Measurements from ENCODE around the gene TIMM13. TPM values are rescaled to one million over a fixed set of nuclear protein-coding genes. Genes with fewer than 3 reads are reported as not detected.
A peak's percentile ranks its signal among the peaks of the same experiment; 100 is the strongest.

TIMM13 gene
- polyA plus RNA-seq, 2 of the 4 experiments (the other 2 are of a cell fraction), result 24.7 to 81.2 TPM

DNA sequence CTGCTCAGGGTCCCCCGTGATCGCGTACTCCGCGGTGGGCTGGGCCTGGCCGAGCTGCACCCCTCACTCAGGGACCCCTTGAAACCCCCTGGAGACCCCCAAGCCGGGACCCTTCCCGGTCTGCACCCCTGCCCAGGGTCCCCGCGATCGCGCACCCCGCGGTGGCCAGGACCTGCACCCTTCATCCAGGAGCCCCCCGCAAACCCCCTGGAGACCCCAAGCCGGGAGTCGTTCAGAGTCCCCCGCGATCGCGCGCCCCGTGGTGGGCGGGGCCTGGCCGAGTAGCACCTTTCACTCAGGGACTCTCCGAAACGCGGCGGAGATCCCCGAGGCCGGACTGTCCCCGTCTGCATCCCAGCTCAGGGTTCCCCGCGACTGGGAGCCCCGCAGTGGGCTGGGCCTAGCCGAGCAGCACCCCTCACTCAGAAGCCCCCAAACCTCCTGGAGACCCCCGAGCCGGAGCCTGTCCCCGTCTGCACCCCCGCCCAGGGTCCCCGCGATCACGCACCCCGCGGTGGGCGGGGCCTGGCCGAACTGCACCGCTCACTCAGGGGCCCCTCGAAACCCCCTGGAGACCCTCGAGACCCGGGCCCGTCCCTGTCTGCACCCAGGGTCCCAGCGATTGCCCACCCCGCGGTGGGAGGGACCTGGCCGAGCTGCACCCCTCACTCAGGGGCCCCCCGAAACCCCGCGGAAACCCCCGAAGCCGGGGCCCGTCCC is 28.6 kb upstream of the TIMM13 start:
- TF ChIP-seq POLR2A (IDR thresholded peaks at IDR 0.05; ENCODE audit: low read length) (no peak), JUN (IDR thresholded peaks at IDR 0.05) (no peak), HDAC2 (IDR thresholded peaks at IDR 0.05) (no peak), FOXS1 (CRISPR knock-in tag; IDR thresholded peaks at IDR 0.05) (no peak), ESRRA (IDR thresholded peaks at IDR 0.05; ENCODE audit: borderline replicate concordance, low read length) (no peak)
- TF ChIP-seq, protein P1, sequence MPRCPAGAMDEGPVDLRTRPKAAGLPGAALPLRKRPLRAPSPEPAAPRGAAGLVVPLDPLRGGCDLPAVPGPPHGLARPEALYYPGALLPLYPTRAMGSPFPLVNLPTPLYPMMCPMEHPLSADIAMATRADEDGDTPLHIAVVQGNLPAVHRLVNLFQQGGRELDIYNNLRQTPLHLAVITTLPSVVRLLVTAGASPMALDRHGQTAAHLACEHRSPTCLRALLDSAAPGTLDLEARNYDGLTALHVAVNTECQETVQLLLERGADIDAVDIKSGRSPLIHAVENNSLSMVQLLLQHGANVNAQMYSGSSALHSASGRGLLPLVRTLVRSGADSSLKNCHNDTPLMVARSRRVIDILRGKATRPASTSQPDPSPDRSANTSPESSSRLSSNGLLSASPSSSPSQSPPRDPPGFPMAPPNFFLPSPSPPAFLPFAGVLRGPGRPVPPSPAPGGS (IDR thresholded peaks at IDR 0.05), result no peak
- CTCF ChIA-PET, result interaction anchor here (1.0 to 2.2 kb wide), 2 partner anchors 16 to 18 kb away, joined by 3 to 7 read pairs; no protein-coding TSS in a partner anchor
- no CpG with 5 or more reads among the region's 62 CpGs for WGBS (ENCODE audit: missing lambda C conversion rate)

DNA sequence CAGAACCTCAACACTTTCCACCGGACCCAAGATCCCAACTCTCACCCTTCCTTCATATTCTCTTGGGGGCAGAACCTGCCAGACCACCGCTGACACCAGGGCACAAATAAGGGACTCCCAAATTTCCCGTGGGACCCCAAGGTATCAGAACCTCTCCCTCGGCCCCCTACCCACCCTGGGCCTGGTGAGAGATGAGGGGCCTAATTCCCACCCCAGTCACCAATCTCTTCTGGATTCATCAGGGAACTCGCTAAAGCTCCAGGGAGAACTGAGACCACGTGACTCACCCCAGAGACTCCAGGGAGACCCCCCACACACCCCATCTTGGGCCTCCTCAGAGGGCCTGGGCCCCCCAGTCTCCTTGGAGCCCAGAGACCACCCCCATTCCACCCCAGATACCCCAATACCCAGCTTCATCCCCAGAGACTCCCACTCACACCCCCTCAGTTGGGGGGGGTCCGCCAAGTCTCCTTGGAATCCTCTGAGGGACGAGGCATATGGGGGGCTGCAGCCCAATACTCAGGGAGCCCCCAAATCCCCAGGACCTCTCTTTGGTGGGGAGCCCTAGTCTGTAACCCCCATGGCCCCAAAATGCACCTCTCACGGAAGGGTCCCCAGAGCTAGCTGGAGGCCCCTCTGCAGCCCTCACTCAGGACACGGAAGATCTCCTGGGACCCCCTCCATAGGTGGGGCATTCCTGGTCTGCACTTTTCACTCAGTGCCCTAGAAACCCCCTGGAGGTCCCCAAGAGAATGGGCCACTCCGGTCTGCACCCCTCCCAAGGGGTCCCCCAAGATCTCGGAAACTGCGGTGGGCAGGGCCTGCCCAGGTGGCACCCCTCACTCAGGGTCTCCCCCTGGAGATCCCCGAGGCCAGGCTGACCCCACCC is 27.8 kb upstream of the TIMM13 start:
- Histone ChIP-seq H3K4me1 (peaks cover 16% of the 10 kb centered on the region; the same call in 1 of the 3 replicates), H3K9me3 (no peaks in the 10 kb centered on the region), H3K4me3 (peak overlapping the region; percentile 98), H3K4me2 (peak overlapping the region; percentile 94), H3K27ac (peak overlapping the region; percentile 95 to 100)
- FAIRE-seq (no peak), ATAC-seq (no peak), DNase-seq (ENCODE audit: low read depth in 1 of 2, low spot score in 1 of 2) (no peak)
- POLR2A ChIA-PET, result no interaction called here
- no peak for TF ChIP-seq HOXA7 (CRISPR knock-in tag; IDR thresholded peaks at IDR 0.05)
- TF ChIP-seq JUN (IDR thresholded peaks at IDR 0.05), result no peak
- TF ChIP-seq FOXS1 (CRISPR knock-in tag; IDR thresholded peaks at IDR 0.05), result no peak
- no peak for TF ChIP-seq RAD21 (conservative IDR thresholded peaks at IDR 0.05 in 1 of 2, IDR thresholded peaks at IDR 0.05 in 1 of 2)
- no peak for TF ChIP-seq TP53 (CRISPR knock-in tag; IDR thresholded peaks at IDR 0.05)
- no peak for TF ChIP-seq EP300 (IDR thresholded peaks at IDR 0.05)
- TF ChIP-seq NR3C1 (IDR thresholded peaks at IDR 0.05), result no peak
- TF ChIP-seq BHLHE40 (IDR thresholded peaks at IDR 0.05; ENCODE audit: low read depth, low read length), result no peak
- 57% methylated on average over 6 of the region's 14 CpGs for WGBS (ENCODE audit: missing lambda C conversion rate)
- CTCF ChIA-PET, result interaction anchor here (1.2 to 1.3 kb wide), 2 partner anchors 11 to 181 kb away, joined by 3 to 4 read pairs; no protein-coding TSS in a partner anchor

More for the DNA sequence above, 28.6 kb upstream of the TIMM13 start:
- H3K9me3 ChIP-seq, result no peaks in the 10 kb centered on the region
- H3K27ac ChIP-seq, result peak overlapping the region; percentile 95 to 100
- H3K4me1 ChIP-seq, result peaks cover 16% of the 10 kb centered on the region; the same call in 1 of the 3 replicates
- FAIRE-seq, result no peak
- H3K4me2 ChIP-seq, result peak overlapping the region; percentile 94
- H3K4me3 ChIP-seq, result peak overlapping the region; percentile 98
- DNase-seq (ENCODE audit: low read depth in 1 of 2, low spot score in 1 of 2), result no peak
- POLR2A ChIA-PET, result interaction anchor here (0.6 to 2.7 kb wide), 4 partner anchors 20 to 155 kb away, joined by 3 to 20 read pairs (median 9); partner anchors contain the start of genes GADD45B and TIMM13
- ATAC-seq, result peak; percentile 42 to 49; a peak in 2 of 6 replicates

- H3K4me2 ChIP-seq, result peak overlapping the region; percentile 94; the same call in 2 of the 3 replicates
- no peaks in the 10 kb centered on the region for H3K9me3 ChIP-seq
- FAIRE-seq (no peak), DNase-seq (ENCODE audit: low read depth in 1 of 2, low spot score in 1 of 2) (no peak), ATAC-seq (no peak)
- ChIA-PET POLR2A (interaction anchor here (0.7 kb wide), 1 partner anchor 22 kb away, joined by 3 read pairs; no protein-coding TSS in a partner anchor), CTCF (interaction anchor here (0.7 to 1.3 kb wide), 4 partner anchors 9 to 182 kb away, joined by 3 to 4 read pairs (median 3); no protein-coding TSS in a partner anchor)
- peaks cover 16% of the 10 kb centered on the region; the same call in 1 of the 3 replicates for H3K4me1 ChIP-seq
- no peak overlapping the region for H3K4me3 ChIP-seq
- no peak overlapping the region for H3K27ac ChIP-seq
- WGBS (ENCODE audit: missing lambda C conversion rate), result 87% methylated on average over 14 of the region's 19 CpGs
- no peak for TF ChIP-seq RCOR1 (IDR thresholded peaks at IDR 0.05; ENCODE audit: low read depth, low read length)
Measured at GRCh38 chr19:2454199-2454961, 27.0 kb upstream of the TIMM13 start.

DNA sequence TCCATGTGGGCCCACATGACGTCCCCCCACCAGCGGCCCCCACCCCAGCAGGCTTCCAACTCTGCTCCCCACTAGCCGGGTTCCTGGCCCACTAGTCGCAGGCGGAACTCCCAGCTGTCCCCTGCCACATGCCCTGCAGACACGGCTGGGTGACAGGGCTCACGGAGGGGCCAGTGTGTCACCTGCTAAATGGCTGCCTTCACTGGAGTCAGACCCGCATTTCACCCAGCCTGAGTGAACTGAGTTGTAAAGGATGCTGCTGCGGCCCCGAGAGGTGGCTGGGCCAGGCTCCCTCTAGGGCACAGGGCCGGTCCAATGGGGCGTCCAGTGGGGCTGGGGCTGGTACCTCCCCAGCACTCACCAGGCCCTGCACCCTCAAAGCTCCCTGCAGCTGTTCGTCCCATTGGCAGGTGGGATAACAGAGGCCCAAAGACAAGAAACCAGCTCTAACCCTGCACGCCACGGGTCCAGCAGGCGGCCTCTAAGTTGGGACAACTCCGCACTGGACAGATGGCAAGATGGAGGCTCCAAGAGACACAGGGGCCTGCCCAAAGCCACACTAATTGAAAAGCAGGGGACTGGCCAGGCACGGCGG is 26.1 kb upstream of the TIMM13 start:
- ATAC-seq, result no peak
- POLR2A ChIA-PET, result no interaction called here
- H3K4me2 ChIP-seq, result no peak overlapping the region

More for the DNA sequence above, 26.1 kb upstream of the TIMM13 start:
- Histone ChIP-seq H3K27ac (no peak overlapping the region), H3K4me3 (no peak overlapping the region), H3K9me3 (no peaks in the 10 kb centered on the region), H3K4me1 (peaks cover 23% of the 10 kb centered on the region; the same call in 2 of the 3 replicates)
- no peak for TF ChIP-seq KDM5A (IDR thresholded peaks at IDR 0.05)
- WGBS (ENCODE audit: missing lambda C conversion rate), result 94% methylated on average over 9 of the region's 19 CpGs
- no peak for FAIRE-seq
- CTCF ChIA-PET, result interaction anchor here (1.1 to 1.4 kb wide), 4 partner anchors 9 to 183 kb away, joined by 3 to 4 read pairs (median 3); no protein-coding TSS in a partner anchor
- DNase-seq (ENCODE audit: low read depth in 1 of 2, low spot score in 1 of 2), result no peak
